Endothelial cell of umbilical vein (primary cell): ENCODE results near the gene PLXNA4. TPM values are rescaled to one million over a fixed set of nuclear protein-coding genes. Genes with fewer than 3 reads are reported as not detected.
A peak's percentile ranks its signal among the peaks of the same experiment; 100 is the strongest.

Experiments
- BruUV-seq: library from RNA; stranded (reverse); fragments of 400-500 nt; replicated peaks from 2 replicates; lab custom pipeline; 2021; lab: Mats Ljungman, UMichigan
- CTCF ChIA-PET: fragments of 300-600, 350-600 bp; sonication (Branson Sonifier 250); formaldehyde crosslinking; loops from one replicate; lab custom pipeline; 2021; ENCODE audit warnings: antibody characterized with exemption, inconsistent platforms; lab: Charles Lee
- POLR2A ChIA-PET: fragments of 300-600, 350-600 bp; sonication (Branson Sonifier 250); formaldehyde crosslinking; loops from one replicate; lab custom pipeline; 2021; ENCODE audit warnings: antibody characterized with exemption, inconsistent platforms; lab: Charles Lee
- DNase-seq: peaks from one replicate; pipeline ENCODE4 v3.0.0-alpha.2; 2011; ENCODE audit warnings: low read depth, low spot score
- FAIRE-seq: peaks from 2 replicates; lab custom pipeline; 2011; peaks lifted over from hg19 to GRCh38; lab: Jason Lieb, UNC
- H2AFZ ChIP-seq: 2 replicates; pipeline ENCODE4 v1.6.0; 2012; ENCODE audit warnings: low read depth, low read length, control low read depth, inconsistent platforms
- H3K27ac ChIP-seq: 2 replicates; pipeline ENCODE4 v1.5.1; 2011; ENCODE audit warnings: low read depth, mild to moderate bottlenecking, control low read depth, low read length, moderate library complexity; ENCODE audit not compliant: insufficient read depth
- H3K27me3 ChIP-seq, 2 experiments: 2 replicates each; pipeline versions ENCODE4 v1.6.0 to v1.6.1; 2011; ENCODE audit warnings: low read length in 2 of 2, mixed read lengths in 1 of 2; ENCODE audit not compliant: control insufficient read depth in 2 of 2, insufficient read depth in 2 of 2
- H3K36me3 ChIP-seq, 2 experiments: 2 replicates in 1 of 2; 3 replicates in 1 of 2; pipeline ENCODE4 v1.5.1; 2011; ENCODE audit warnings: low read length in 2 of 2, mild to moderate bottlenecking in 1 of 2, moderate library complexity in 1 of 2; ENCODE audit not compliant: control insufficient read depth in 2 of 2, insufficient read depth in 2 of 2; ENCODE audit errors: extremely low read depth in 1 of 2
- H3K4me1 ChIP-seq: 3 replicates; pipeline ENCODE4 v1.5.1; 2011; ENCODE audit warnings: mild to moderate bottlenecking, low read length; ENCODE audit not compliant: control insufficient read depth, insufficient read depth; ENCODE audit errors: extremely low read depth
- H3K4me2 ChIP-seq: 2 replicates; pipeline ENCODE4 v1.6.1; 2011; ENCODE audit warnings: low read length, control low read depth, mixed read lengths; ENCODE audit not compliant: insufficient read depth
- H3K4me3 ChIP-seq, 3 experiments: fragments of 200-600 bp in 1 of 3; sonication (generic), shearing (Covaris generic) in 1 of 3; replicated peaks in 1 of 3; 2 replicates each; pipeline ENCODE4 v1.5.1; 2011 to 2016; ENCODE audit warnings: control low read depth in 3 of 3, low read length in 3 of 3, mild to moderate bottlenecking in 2 of 3, inconsistent platforms in 1 of 3, low read depth in 1 of 3, moderate library complexity in 1 of 3; ENCODE audit not compliant: insufficient read depth in 1 of 3
- H3K79me2 ChIP-seq: 2 replicates; pipeline ENCODE4 v1.6.0; 2012; ENCODE audit warnings: low read length, inconsistent platforms; ENCODE audit not compliant: control insufficient read depth, insufficient read depth
- H3K9ac ChIP-seq: replicated peaks from 2 replicates; pipeline ENCODE3; 2011; ENCODE audit warnings: low read length, control low read depth; ENCODE audit not compliant: insufficient read depth; ENCODE audit errors: extremely low read depth
- H3K9me1 ChIP-seq: replicated peaks from 3 replicates; pipeline ENCODE4 v1.6.0; 2011; ENCODE audit warnings: mild to moderate bottlenecking, low read length; ENCODE audit not compliant: control insufficient read depth, insufficient read depth; ENCODE audit errors: extremely low read depth
- H3K9me3 ChIP-seq: replicated peaks from 2 replicates; pipeline ENCODE4 v1.5.1; 2012; ENCODE audit warnings: low read length, inconsistent platforms; ENCODE audit not compliant: control insufficient read depth, insufficient read depth
- H4K20me1 ChIP-seq: replicated peaks from 2 replicates; pipeline ENCODE3; 2011; ENCODE audit warnings: mild to moderate bottlenecking, low read length; ENCODE audit not compliant: control insufficient read depth, insufficient read depth; ENCODE audit errors: extremely low read depth
- EZH2 ChIP-seq: IDR thresholded peaks from 2 replicates; pipeline ENCODE4 v1.6.1; 2012; ENCODE audit warnings: borderline replicate concordance, low read depth, mild to moderate bottlenecking, moderate library complexity, low read length, inconsistent platforms; ENCODE audit not compliant: severe bottlenecking
- FOS ChIP-seq: IDR thresholded peaks from 2 replicates; pipeline ENCODE4 v1.6.1; 2011; ENCODE audit warnings: mild to moderate bottlenecking, low read length, moderate library complexity, borderline replicate concordance; ENCODE audit not compliant: insufficient read depth
- GATA2 ChIP-seq: IDR thresholded peaks from 2 replicates; pipeline ENCODE4 v1.7.0; 2011; ENCODE audit warnings: low read depth, mild to moderate bottlenecking, moderate library complexity, mixed read lengths, low read length; ENCODE audit not compliant: insufficient read length, insufficient read depth
- JUN ChIP-seq: IDR thresholded peaks from 2 replicates; pipeline ENCODE4 v1.6.1; 2011; ENCODE audit warnings: borderline replicate concordance, low read depth; ENCODE audit not compliant: insufficient read length, insufficient read depth
- MYC ChIP-seq: IDR thresholded peaks from one replicate; pipeline ENCODE4 v1.6.1; 2011; ENCODE audit warnings: mild to moderate bottlenecking, low read depth, low read length
- POLR2A ChIP-seq: IDR thresholded peaks from 2 replicates; pipeline ENCODE4 v1.6.1; 2012; ENCODE audit warnings: low read depth, mild to moderate bottlenecking, control low read depth, low read length
- POLR2AphosphoS5 ChIP-seq: IDR thresholded peaks from 2 replicates; pipeline ENCODE4 v1.6.1; 2012; ENCODE audit warnings: low read depth, mild to moderate bottlenecking, control low read depth, low read length, moderate library complexity; ENCODE audit not compliant: insufficient read depth
- dilution Hi-C: fragments of 300-500 bp; cut with MboI; formaldehyde crosslinking; loops from one replicate; pipeline ENCODE4 v1.15.0; 2019; ENCODE audit warnings: low sequenced_read_pairs; ENCODE audit not compliant: extremely low pct_ligation_motif_present
- intact Hi-C: fragments of 100-400 bp; cut with micrococcal nuclease; formaldehyde crosslinking; loops from one replicate; pipeline ENCODE4 v1.10.0; 2022
- polyA plus RNA-seq, 4 experiments: library from polyadenylated mRNA; depleted of rRNA in 3 of 4; stranded (reverse) in 3 of 4; unstranded in 1 of 4; fragments of >200 nt; gene quantifications; 2 replicates each; pipeline versions ENCODE4 v1.2.1 to v1.2.3, GENCODE V29; 2011 to 2012; ENCODE audit warnings: missing spikeins in 1 of 4
- total RNA-seq: library from RNA; stranded (reverse); gene quantifications from 2 replicates; pipeline ENCODE4 v1.2.3, GENCODE V29; 2021
- TF ChIP-seq, protein P1 (sequence below): IDR thresholded peaks from 2 replicates; pipeline ENCODE4 v1.6.1; 2011; ENCODE audit not compliant: insufficient read depth, insufficient read length
- TF ChIP-seq, protein P2 (sequence below), 2 donors: IDR thresholded peaks; 1 replicate in 1 of 2; 2 replicates in 1 of 2; pipeline ENCODE4 v1.5.1; 2011; ENCODE audit warnings: low read length in 2 of 2, mild to moderate bottlenecking in 2 of 2, moderate library complexity in 2 of 2, control low read depth in 1 of 2, inconsistent platforms in 1 of 2, low read depth in 1 of 2; ENCODE audit not compliant: insufficient read depth in 1 of 2; ENCODE audit errors: extremely low read depth in 1 of 2

The PLXNA4 gene
- total and polyA plus RNA-seq, 2 donors (not counting 3 experiments of a cell fraction or from before 2014, with no cell fraction given), result 12.1 to 20.4 TPM

DNA sequence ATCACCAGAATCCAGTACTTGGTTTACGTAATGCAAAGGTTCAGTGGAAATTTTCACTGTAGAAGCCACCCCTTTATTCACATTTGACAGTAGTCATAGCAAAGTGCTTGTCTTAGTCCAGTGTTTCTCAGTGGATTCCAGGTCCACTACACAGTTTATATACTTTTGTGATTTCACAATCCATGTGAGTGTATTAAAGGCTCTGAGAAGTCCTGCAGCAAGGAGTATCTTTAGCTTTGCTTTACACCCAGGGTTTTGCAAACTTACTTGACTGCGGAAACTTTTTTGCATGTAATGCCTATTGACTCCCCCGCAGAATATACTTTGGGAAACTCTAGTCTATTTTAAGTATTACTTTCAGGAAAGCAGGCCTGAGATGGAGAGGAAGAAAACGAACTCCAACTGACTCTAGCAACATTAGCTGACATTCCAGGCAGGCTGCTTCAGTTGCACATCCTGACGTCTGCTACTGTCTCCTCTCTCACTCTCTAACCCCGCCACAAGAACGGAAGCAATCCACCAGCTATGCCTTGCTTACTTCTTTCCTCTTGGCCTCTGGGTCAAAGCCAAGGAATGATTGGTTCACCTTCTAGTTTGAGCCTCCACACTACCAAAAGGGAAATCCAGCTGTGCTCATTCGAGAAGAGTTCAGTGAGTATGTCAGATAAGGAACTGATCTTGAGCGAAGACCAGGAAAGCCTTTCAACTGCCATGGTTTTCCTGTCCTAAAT is 6.2 kb downstream of the PLXNA4 start:
- H3K4me3 ChIP-seq, result no peak overlapping the region
- peaks cover 49% of the 10 kb centered on the region for H3K4me1 ChIP-seq
- DNase-seq (peak; percentile 29), FAIRE-seq (peak; percentile 83)
- no peaks in the 10 kb centered on the region for H4K20me1 ChIP-seq
- H3K36me3 ChIP-seq, result no peaks in the 10 kb centered on the region
- H3K9me1 ChIP-seq, result no peaks in the 10 kb centered on the region
- no peak overlapping the region for H3K9ac ChIP-seq
- H3K79me2 ChIP-seq, result peaks cover 8% of the 10 kb centered on the region
- TF ChIP-seq POLR2AphosphoS5 (peak; percentile 54), GATA2 (peak; percentile 63), EZH2 (no peak), FOS (peak; percentile 20)
- intact Hi-C loops (loop anchor here (10.0 kb wide), 2 partner anchors 505 to 865 kb away; no protein-coding TSS in a partner anchor), dilution Hi-C loops (no loop called here)
- H3K9me3 ChIP-seq, result no peaks in the 10 kb centered on the region
- CTCF ChIA-PET, result interaction anchor here (0.5 to 3.2 kb wide), 4 partner anchors 10 to 251 kb away, joined by 3 to 20 read pairs (median 12); no protein-coding TSS in a partner anchor
- no peak overlapping the region for H3K27ac ChIP-seq
- BruUV-seq, result no TSS peak
- H3K27me3 ChIP-seq, result no peaks in the 10 kb centered on the region
- no peak overlapping the region for H3K4me2 ChIP-seq
- POLR2A ChIA-PET, result no interaction called here
- no peak overlapping the region for H2AFZ ChIP-seq

DNA sequence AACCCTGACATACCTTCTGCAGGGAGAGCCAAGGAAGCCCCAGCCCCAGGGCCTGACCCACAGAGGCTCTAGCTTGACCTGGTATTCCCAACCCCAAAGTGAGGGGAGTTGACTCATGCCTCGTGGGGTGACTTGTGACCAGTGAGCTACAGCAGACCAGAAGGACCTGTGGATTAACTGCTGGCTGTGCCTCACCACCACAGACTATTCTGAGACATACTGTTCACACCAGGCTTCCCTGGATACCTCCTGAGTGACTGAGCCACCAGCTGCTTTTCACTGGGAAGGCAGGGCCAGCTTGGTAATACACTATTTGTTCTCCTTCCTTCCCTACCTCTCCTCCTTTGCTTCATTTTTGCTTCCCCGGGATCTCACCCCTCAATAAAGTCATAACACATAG is 7.3 kb downstream of the PLXNA4 start:
- CTCF ChIA-PET, result interaction anchor here (1.1 to 3.2 kb wide), 4 partner anchors 9 to 250 kb away, joined by 3 to 20 read pairs (median 12); no protein-coding TSS in a partner anchor
- H3K9me3 ChIP-seq, result no peaks in the 10 kb centered on the region
- no peaks in the 10 kb centered on the region for H3K27me3 ChIP-seq
- no peak overlapping the region for H2AFZ ChIP-seq
- FAIRE-seq (no peak), DNase-seq (no peak)
- dilution Hi-C loops, result no loop called here
- H3K4me2 ChIP-seq, result no peak overlapping the region
- no peaks in the 10 kb centered on the region for H4K20me1 ChIP-seq
- H3K27ac ChIP-seq, result no peak overlapping the region
- intact Hi-C loops, result no loop called here
- no peak overlapping the region for H3K4me3 ChIP-seq
- no peaks in the 10 kb centered on the region for H3K9me1 ChIP-seq
- POLR2A ChIA-PET, result no interaction called here
- TF ChIP-seq GATA2, result no peak
- no peak for TF ChIP-seq POLR2AphosphoS5
- TF ChIP-seq, protein P1, sequence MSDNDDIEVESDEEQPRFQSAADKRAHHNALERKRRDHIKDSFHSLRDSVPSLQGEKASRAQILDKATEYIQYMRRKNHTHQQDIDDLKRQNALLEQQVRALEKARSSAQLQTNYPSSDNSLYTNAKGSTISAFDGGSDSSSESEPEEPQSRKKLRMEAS, result no peak
- TF ChIP-seq, protein P2, sequence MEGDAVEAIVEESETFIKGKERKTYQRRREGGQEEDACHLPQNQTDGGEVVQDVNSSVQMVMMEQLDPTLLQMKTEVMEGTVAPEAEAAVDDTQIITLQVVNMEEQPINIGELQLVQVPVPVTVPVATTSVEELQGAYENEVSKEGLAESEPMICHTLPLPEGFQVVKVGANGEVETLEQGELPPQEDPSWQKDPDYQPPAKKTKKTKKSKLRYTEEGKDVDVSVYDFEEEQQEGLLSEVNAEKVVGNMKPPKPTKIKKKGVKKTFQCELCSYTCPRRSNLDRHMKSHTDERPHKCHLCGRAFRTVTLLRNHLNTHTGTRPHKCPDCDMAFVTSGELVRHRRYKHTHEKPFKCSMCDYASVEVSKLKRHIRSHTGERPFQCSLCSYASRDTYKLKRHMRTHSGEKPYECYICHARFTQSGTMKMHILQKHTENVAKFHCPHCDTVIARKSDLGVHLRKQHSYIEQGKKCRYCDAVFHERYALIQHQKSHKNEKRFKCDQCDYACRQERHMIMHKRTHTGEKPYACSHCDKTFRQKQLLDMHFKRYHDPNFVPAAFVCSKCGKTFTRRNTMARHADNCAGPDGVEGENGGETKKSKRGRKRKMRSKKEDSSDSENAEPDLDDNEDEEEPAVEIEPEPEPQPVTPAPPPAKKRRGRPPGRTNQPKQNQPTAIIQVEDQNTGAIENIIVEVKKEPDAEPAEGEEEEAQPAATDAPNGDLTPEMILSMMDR (IDR thresholded peaks at IDR 0.05; ENCODE audit: extremely low read depth in 1 of 2, insufficient read depth in 1 of 2, low read depth in 1 of 2, low read length in 2 of 2), result no peak
- TF ChIP-seq JUN, result no peak
- TF ChIP-seq POLR2A, result no peak
- TF ChIP-seq MYC, result no peak
- TF ChIP-seq EZH2, result no peak
- no TSS peak for BruUV-seq
- H3K36me3 ChIP-seq, result no peaks in the 10 kb centered on the region
- H3K9ac ChIP-seq, result no peak overlapping the region
- no peaks in the 10 kb centered on the region for H3K79me2 ChIP-seq
- H3K4me1 ChIP-seq, result peaks cover 39% of the 10 kb centered on the region
